GM11168 (cell line): ENCODE results near the gene APLP1.
"Not testable (repeated sequence)": the region's sequence is repeated elsewhere in the genome, so short reads cannot be mapped to it uniquely, and the experiment has no call there.

Experiments
- in situ Hi-C: fragments of 300-500 bp; cut with MboI; formaldehyde crosslinking; loops from one replicate; pipeline ENCODE4 v1.12.0; 2022; ENCODE audit warnings: low sequenced_read_pairs; ENCODE audit not compliant: unreplicated experiment

The APLP1 gene

DNA sequence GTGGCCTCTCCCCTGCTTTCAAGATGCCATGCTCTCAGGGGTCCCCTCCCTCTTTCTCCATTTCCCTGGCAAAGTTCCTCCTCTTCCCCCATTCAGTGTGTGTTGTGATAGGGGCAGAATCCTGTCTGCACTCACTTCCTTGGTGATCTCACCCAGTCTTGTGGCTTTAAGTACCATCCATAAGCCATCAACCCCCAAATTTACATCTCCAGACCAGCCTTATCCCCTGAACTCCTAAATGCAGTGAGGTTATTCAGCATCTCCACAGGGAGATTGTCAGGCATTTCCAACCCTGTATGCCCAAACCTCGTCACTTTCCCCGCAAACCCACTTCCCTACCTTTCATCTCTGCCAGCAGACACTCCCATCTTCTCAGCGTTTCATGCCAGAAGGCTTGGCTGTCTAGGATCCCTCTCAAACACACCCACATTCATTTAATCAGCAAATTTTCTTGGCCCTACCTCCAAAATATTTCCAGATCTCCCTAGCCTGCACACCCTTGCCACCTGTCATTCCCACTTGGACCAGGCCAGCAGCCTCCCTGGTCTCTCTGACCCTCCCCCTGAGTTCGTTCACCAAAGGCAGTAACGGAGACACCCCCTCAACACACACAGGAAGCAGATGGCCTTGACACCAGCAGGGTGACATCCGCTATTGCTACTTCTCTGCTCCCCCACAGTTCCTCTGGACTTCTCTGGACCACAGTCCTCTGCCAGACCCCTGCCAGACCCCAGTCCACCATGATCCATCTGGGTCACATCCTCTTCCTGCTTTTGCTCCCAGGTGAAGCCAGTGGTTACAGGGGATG lies 33.7 kb downstream of the APLP1 start, which contains the start of gene HCST:
Gene HCST (plus strand): TSS at position 676 of the 808 bp plus-strand sequence. CDS start 65 bp downstream, at position 741.
- in situ Hi-C loops: no loop called here

DNA sequence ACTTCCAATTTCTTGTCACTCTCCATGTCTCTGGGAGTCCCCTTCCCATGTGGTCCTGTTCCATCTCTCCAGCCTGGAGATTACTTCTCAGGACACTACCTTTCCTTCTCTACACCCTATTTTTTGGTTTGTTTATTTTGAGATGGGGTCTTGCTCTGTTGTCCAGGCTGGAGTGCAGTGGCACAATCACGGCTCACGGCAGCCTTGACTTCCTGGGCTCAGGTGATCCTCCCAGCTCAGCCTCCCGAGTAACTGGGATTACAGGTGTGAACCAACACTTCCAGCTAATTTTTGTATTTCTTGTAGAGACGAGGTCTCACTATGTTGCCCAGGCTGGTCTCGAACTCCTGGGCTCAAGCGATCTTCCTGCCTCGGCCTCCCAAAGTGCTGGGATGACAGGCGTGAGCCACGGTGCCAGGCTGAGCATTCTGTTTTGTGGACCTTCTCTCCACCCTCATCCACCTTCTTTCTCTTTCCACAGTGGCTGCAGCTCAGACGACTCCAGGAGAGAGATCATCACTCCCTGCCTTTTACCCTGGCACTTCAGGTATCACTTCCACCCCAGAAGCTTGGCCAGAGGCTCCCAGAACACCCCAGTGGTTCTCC lies 34.6 kb downstream of the APLP1 start:
- in situ Hi-C loops: no loop called here

DNA sequence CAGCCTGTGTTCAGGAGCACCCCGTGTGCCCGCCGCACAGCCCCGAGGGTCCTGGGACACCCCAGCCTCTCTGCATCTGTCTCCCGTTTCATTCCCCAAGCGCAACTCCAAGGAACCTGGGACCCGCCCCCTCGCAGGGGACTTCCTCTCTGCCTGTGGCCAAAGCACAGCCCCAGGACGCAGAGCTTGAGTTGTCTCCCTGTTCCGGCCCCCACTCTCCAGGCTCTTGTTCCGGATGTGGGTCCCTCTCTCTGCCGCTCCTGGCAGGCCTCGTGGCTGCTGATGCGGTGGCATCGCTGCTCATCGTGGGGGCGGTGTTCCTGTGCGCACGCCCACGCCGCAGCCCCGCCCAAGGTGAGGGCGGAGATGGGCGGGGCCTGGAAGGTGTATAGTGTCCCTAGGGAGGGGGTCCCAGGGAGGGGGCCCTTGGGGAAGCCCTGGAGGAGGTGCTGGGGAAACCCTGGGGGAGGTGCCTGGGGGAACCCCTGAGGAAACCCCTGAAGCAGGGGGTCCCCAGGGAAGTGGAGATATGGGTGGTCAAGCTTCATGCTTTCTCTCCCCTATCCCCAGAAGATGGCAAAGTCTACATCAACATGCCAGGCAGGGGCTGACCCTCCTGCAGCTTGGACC lies 35.3 kb downstream of the APLP1 start:
- in situ Hi-C loops: no loop called here

DNA sequence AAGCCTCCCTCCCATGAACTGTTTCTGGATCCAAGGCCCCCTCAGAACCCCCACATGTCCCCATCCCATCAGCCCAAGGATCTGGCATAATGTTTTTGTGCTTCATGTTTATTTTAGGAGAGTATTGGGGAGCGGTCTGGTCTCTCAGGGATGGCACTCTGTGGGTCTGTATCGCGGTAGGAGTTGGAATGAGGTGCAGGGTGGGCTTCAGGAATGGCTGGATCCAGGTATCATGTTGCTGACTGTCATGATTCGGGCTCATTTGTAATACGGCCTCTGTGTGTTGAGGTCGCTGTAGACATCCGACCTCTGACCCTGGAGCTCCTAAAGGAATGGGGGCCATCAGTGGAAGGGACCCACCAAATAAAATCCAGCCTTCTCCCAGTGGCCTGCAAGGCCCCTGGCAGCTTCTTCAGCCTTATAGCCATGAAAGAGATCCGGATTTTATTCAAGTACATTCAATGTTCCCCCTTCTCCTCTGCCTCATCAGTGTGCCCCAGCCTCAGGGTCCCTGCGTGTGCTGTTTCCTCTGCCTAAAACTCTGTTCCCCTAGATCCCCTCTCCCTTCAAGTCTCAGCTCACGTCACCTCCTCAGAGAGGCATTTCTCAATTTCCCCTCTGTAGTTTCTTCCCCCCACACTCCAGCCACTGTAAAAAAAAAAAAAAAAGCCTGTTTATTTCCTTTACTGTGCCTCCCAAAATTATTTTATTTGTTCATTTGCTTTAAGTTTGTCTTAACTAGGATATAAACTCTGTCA lies 36.1 kb downstream of the APLP1 start:
- in situ Hi-C loops: no loop called here

DNA sequence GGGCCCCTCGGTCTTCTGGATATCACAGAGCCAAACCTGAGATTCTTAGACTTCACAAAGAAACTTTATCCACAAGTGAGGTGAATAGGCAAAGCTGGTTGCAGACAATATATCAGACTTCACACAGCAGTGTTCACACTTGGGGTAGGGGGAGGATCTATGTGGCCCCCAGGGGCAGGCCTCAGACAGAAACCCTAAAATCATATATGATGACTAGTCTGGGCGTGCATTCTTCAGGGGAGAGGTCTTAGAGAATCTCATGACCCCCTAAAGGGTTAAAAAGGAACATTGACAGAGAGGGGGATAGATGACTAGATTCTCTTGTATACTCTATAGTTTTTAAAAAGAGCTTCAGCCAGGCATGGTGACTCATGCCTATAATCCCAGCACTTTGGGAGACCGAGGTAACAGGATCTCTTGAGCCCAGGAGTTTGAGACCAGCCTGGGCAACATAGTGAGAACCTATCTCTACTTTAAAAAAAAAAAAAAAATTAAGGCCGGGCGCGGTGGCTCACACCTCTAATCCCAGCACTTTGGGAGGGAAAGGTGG lies 36.9 kb downstream of the APLP1 start:
- in situ Hi-C loops: no loop called here

DNA sequence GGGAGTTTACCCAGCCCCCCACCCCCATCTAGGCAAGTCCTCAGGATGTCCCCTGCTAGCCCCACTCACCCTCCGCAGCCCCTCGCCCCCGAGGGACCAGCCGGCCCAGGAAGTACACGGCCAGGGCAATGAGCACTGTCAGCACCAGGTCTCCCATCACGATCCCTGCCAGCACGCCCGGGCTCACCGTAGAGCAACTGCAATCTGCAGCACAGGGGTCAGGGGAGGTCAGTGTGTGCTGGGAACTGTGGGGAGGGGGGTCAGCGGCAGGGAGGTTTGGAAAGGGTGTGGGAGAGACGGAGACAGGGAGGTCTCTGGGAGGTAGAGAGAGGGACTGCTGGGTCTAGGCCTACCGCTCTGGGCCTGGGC lies 39.0 kb downstream of the APLP1 start:
- in situ Hi-C loops: no loop called here

DNA sequence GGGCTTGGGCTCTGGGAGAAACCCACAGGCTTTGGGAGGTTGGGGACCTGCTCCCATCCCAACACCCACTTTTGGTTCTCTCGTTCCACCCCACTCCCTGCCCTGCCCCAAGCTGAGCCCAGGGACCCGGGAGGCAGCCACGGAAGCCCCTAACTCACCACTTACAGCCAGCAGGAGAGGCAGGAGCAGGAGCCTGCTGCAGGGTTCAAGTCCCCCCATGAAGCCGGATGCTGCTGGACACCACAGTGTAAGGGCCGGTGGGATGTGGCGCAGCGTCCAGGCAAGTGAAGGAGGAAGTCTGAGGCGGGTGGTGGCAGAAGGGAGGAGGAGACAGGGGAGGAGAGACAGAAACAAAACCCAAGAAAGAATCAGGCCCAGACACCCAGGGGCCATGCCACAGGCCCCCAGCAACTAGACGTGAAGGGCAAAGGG lies 39.7 kb downstream of the APLP1 start, which contains the start of gene TYROBP:
Gene TYROBP (minus strand): TSS at position 286 of the 432 bp plus-strand sequence. CDS start 67 bp downstream, at position 219.
- in situ Hi-C loops: no loop called here

DNA sequence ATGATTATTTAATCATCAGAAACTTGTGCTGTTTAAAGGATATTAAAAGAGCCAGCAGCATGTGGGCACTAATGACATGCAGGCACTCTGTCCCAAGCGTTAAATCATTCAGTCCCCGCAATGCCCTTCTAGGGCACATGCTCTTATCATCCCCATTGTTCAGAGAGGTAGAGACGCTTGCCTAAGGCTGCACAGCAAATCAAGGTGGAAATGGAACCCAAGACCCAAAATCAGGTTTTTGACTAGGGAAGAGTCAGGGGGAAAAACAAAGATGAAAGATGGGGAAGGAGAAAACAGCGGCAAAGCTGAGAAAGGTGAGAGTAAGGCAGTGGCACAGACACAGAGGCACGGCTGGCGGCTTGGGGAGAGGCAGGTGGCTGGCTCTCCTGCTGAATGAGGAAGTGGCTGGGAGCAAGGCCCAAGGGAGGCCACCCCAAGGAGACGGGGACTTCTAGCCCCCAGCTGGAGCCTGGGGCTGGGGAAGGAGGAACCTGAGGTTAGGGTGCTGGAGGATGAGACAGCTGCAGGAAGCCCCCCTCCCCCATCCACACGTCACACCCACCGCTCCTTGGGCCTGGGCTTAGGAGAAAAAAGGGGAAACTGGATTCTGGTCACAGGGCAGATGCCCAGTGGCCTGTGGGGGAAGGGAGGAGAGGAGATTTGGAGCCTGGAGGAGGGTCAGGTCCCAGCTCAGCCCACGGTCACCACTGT lies 40.8 kb downstream of the APLP1 start:
- in situ Hi-C loops: no loop called here

DNA sequence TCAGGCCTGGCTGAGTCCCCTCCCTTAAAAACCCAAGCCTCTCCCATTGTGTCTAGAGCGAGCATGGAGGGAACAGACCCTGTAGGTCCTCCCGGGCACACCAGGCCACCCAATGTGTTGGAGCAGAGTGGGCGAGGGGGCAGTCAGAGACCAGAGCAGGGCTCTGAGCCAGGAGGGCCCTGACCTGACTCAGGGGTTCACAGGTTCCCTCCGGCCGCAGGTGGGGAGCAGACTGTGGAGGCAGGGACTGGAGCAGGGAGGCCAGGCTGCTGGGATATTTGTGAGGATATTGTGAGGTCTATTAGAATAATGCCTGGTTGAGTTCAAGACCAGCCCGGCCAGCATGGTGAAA lies 41.3 kb downstream of the APLP1 start:
- in situ Hi-C loops: no loop called here

DNA sequence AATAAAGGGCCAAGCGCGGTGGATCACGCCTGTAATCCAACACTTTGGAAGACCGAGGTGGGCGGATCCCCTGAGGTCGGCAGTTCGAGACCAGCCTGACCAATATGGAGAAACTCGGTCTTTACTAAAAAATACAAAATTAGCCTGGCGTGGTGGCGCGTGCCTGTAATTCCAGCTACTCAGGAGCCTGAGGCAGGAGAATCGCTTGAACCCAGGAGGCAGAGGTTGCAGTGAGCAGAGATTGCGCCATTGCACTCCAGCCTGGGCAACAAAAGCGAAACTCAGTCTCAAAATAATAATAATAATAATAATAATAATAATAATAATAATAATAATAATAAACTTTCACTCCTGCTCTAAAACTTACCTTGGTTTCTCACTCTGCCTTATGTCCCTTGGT lies 42.0 kb downstream of the APLP1 start:
- in situ Hi-C loops: not testable (repeated sequence)

DNA sequence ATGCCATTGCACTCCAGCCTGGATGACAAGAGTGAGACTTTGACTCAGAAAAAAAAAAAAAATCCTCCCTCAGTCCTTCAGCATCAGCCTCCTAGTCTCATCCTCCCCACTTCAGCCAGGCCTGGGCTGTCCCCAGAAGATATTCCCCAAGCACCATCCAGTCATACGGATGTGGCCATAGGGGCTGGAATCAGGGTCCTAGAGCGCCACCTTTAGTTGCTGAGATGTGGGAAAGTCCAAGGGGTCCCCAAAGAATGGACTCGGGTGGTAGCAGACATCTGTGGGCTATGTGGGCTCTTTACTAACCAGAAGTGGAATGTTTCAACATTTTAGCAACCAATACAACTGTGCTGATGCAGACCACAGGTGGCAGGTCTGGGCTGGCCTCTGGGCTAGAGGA lies 42.8 kb downstream of the APLP1 start:
- in situ Hi-C loops: no loop called here

DNA sequence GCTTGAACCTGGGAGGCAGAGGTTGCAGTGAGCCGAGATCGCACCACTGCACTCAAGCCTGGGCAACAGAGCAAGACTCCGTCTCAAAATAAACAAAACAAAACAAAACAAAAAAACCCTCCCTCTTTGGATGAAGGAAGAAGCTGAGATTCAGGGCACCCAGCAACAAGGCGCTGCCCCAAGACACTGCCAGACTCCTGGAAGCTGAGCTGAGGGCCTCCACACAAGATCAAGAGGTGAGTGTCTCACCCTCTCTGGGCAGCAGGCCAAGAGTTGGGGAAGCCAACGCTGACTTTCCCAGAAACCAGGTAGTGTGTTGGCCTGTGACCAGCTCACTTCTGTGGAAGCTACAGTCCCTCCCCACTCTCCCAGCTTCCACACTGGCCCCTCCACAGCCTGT lies 43.4 kb downstream of the APLP1 start:
- in situ Hi-C loops: no loop called here

DNA sequence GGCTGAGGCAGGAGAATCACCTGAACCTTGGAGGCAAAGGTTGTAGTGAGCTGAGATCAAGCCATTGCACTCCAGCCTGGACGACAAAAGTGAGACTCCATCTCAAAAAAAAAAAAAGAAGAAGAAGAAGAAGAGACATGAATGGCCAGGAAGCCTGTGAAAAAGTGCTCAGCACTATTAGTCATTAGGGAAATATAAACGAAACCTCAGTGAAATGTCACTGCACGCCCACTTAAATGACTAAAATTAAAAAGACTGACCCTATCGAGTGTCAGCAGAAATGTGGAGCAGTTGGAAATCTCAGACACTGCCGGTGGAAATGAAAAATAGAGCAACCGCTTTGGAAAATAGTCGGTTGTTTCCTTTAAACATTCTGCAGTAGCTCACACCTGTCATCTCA lies 45.2 kb downstream of the APLP1 start:
- in situ Hi-C loops: no loop called here

DNA sequence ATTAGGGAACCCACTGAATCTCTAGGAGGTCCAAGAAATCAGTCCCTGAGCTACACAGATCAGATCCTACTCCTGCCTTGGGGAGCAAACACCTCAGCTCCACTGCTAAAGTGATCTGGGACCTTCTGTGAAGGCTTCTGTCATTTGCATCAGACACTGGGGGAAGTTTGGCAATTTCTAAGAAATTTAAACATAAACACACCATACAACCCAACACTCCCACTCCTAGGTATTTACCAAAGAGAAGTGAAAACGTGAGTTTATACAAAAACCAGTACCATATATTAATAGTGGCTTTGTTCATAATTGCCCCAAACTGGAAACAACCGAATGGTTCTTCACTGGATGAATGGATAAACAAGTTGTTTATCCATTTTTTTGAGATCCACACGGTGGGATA lies 47.1 kb downstream of the APLP1 start:
- in situ Hi-C loops: no loop called here

DNA sequence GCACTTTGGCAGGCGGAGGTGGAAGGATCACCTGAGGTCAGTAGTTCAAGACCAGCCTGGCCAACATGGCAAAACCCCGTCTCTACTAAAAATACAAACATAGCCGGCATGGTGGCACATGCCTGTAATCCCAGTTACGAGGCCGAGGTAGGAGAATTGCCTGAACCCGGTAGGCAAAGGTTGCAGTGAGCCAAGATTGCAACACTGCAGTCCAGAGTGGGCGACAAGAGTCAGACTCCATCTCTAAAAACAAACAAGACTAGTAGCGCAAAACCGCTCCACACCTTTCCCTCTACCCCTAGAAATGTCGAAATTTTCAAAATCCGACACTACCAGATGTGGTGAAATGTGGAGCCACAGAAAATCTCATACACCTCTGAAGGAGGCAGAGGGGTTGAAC lies 50.9 kb downstream of the APLP1 start:
- in situ Hi-C loops: no loop called here

DNA sequence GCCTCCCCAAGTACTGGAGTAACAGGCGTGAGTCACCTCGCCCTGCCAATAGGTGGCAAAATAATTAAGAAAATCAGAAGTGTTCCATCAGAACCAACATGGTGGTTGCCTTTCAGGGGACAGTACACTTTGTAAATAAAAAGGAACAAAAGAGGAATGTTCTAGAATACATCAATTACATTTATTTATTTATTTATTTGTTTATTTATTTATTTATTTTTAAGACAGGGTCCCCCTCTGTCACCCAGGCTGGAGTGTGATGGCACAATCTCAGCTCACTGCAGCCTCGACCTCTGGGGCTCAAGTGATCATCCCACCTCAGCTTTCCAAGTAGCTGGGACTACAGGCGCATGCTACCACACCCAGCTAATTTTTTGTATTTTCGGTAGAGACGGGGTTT lies 52.6 kb downstream of the APLP1 start:
- in situ Hi-C loops: no loop called here

DNA sequence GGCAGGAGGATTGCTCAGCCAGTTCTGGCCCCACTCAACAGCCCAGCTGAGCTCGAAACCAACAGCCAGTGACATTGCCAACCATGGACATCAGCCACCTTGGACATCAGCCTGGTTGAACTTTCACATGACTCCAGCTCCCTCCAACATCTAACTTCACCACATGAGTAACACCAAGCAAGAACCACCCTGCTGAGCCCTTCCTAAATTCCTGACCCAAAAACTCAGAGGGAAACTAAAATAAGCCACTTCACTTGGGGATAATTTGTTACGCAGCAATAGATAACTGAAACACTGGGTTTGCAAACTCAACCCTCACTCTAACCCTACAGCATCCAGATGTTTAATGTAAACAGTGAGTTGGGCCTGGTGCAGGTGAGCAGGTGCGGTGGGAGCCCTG lies 57.1 kb downstream of the APLP1 start:
- in situ Hi-C loops: no loop called here

DNA sequence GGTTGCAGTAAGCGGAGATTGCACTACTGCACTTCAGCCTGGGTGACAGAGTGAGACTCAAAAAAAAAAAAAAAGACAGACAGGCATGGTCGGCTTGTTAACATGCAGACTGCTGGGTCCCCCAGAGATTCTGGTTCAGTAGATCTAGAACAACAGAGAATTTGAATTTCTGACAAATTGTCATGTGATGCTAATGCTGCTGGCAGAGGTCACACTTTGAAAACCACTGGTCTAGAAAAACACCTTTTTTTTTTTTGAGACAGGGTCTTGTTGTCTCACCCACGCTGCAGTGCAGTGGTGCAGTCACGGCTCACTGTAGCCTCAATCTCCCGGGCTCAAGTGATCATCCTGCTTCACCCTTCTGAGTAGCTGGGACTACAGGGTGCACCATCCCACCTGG lies 60.1 kb downstream of the APLP1 start:
- in situ Hi-C loops: no loop called here
